Measurements from ENCODE around the gene TRAM2. TPM values are rescaled to one million over a fixed set of nuclear protein-coding genes. Genes with fewer than 3 reads are reported as not detected.

TRAM2 gene
- total RNA-seq, 4 donors from 2014 or later, result 6.5 to 14.1 (median 7.2) TPM

GRCh38 chr6:52457096-52457495, 119.8 kb downstream of the TRAM2 start:
- H3K27ac ChIP-seq, result no peak overlapping the region
- no peak for TF ChIP-seq EP300 (IDR thresholded peaks at IDR 0.05)
- no peak for DNase-seq (ENCODE audit: low spot score in 2 of 2)
- H3K9me3 ChIP-seq, result no peaks in the 10 kb centered on the region
- no peak overlapping the region for H3K4me3 ChIP-seq
- no peaks in the 10 kb centered on the region for H3K27me3 ChIP-seq
- 92% methylated on average over 2 of the region's 2 CpGs for WGBS
- no peaks in the 10 kb centered on the region for H3K4me1 ChIP-seq
- no peaks in the 10 kb centered on the region for H3K36me3 ChIP-seq

GRCh38 chr6:52454556-52454955, 122.3 kb downstream of the TRAM2 start:
- 100% methylated on average over 2 of the region's 2 CpGs for WGBS
- no peak for TF ChIP-seq EP300 (IDR thresholded peaks at IDR 0.05)
- no peak for TF ChIP-seq POLR2A (IDR thresholded peaks at IDR 0.05)
- no peak for TF ChIP-seq POLR2AphosphoS5 (IDR thresholded peaks at IDR 0.05)
- no peak for TF ChIP-seq CTCF (IDR thresholded peaks at IDR 0.05)
- H3K4me3 ChIP-seq, result no peak overlapping the region
- no peak for DNase-seq (ENCODE audit: low spot score in 2 of 2)
- no peaks in the 10 kb centered on the region for H3K36me3 ChIP-seq
- no peaks in the 10 kb centered on the region for H3K4me1 ChIP-seq
- no peak overlapping the region for H3K27ac ChIP-seq
- peaks cover 6% of the 10 kb centered on the region for H3K9me3 ChIP-seq
- no peaks in the 10 kb centered on the region for H3K27me3 ChIP-seq

Other genes starting within 250 kb of the TRAM2 start
- 1 to 10 TPM; 2.2 to 6.5 (median 2.8) TPM for gene PAQR8, start 214.9 kb downstream of the TRAM2 start, total RNA-seq
- gene EFHC1, start 156.7 kb downstream of the TRAM2 start, total RNA-seq, result 10 to 100 TPM; 14.0 to 63.0 (median 27.6) TPM
- 10 to 100 TPM; 10.1 to 15.7 (median 12.4) TPM for gene TMEM14A, start 94.1 kb upstream of the TRAM2 start, total RNA-seq
- not detected for gene GSTA2, start 186.4 kb upstream of the TRAM2 start, total RNA-seq
- not detected for gene GSTA1, start 226.8 kb upstream of the TRAM2 start, total RNA-seq

All from suprapubic skin (tissue), 4 donors.